Cardiac septum (tissue), 1 donor: ENCODE measurements around the gene BCAR3. TPM values are rescaled to one million over a fixed set of nuclear protein-coding genes. Genes with fewer than 3 reads are reported as not detected.

ENCODE experiments used
- DNase-seq: peaks from one replicate; pipeline ENCODE4 v3.0.0-alpha.2; 2020; ENCODE audit warnings: low spot score
- intact Hi-C: fragments of 100-400 bp; cut with DNase I; formaldehyde crosslinking; loops from one replicate; pipeline ENCODE4 v1.14.0; 2022
- total RNA-seq: library from RNA; stranded (reverse); fragmentation: NEBNext Ultra II Directional; extraction: Animal tissue kit (Norgen Biotek cat#: 25700); gene quantifications from one replicate; pipeline ENCODE4 v1.2.1, GENCODE V29; 2021
- donor health status: DM: no; HTN: no; CAD: no.

BCAR3 gene
- total RNA-seq, 1 donor from 2014 or later, result 6.9 TPM

- DNase-seq, result no peak
- intact Hi-C loops, result no loop called here
Observed at GRCh38 chr1:93542398-93542797, 139.2 kb downstream of the BCAR3 start.

- intact Hi-C loops, result no loop called here
- DNase-seq, result no peak
Observed at GRCh38 chr1:93541045-93541444, 140.6 kb downstream of the BCAR3 start.

GRCh38 chr1:93537924-93538323 lies 143.7 kb downstream of the BCAR3 start:
- intact Hi-C loops, result no loop called here
- DNase-seq, result no peak

GRCh38 chr1:93537396-93537795 lies 144.2 kb downstream of the BCAR3 start:
- DNase-seq, result no peak
- intact Hi-C loops, result no loop called here

GRCh38 chr1:93533677-93534076 lies 148.0 kb downstream of the BCAR3 start:
- intact Hi-C loops, result no loop called here
- no peak for DNase-seq

- intact Hi-C loops, result no loop called here
- no peak for DNase-seq
Observed at GRCh38 chr1:93532780-93533378, 148.8 kb downstream of the BCAR3 start.

- intact Hi-C loops, result no loop called here
- DNase-seq, result no peak
Observed at GRCh38 chr1:93531193-93531592, 150.4 kb downstream of the BCAR3 start.

GRCh38 chr1:93528412-93528811 lies 153.2 kb downstream of the BCAR3 start:
- no peak for DNase-seq
- intact Hi-C loops, result no loop called here

GRCh38 chr1:93526431-93526830 lies 155.2 kb downstream of the BCAR3 start:
- intact Hi-C loops, result no loop called here
- no peak for DNase-seq

GRCh38 chr1:93525431-93525830 lies 156.2 kb downstream of the BCAR3 start:
- DNase-seq, result no peak
- intact Hi-C loops, result no loop called here

GRCh38 chr1:93522721-93523120 lies 158.9 kb downstream of the BCAR3 start:
- no peak for DNase-seq
- intact Hi-C loops, result no loop called here

GRCh38 chr1:93521618-93522017 lies 160.0 kb downstream of the BCAR3 start:
- no peak for DNase-seq
- intact Hi-C loops, result no loop called here

- intact Hi-C loops, result no loop called here
- no peak for DNase-seq
Observed at GRCh38 chr1:93519199-93519829, 162.3 kb downstream of the BCAR3 start.

GRCh38 chr1:93518516-93518915 lies 163.1 kb downstream of the BCAR3 start:
- no peak for DNase-seq
- intact Hi-C loops, result no loop called here

- DNase-seq, result no peak
- intact Hi-C loops, result no loop called here
Observed at GRCh38 chr1:93516164-93516563, 165.5 kb downstream of the BCAR3 start.

Other genes with a start within 250 kb of the BCAR3 start
- gene FNBP1L, start 233.7 kb downstream of the BCAR3 start, total RNA-seq, result 13.5 TPM
- gene DNTTIP2, start 197.4 kb upstream of the BCAR3 start, total RNA-seq, result 41.8 TPM
- 10.5 TPM for gene GCLM, start 227.6 kb upstream of the BCAR3 start, total RNA-seq